ENCODE measurements around the gene RAD9B. TPM values are rescaled to one million over a fixed set of nuclear protein-coding genes. Genes with fewer than 3 reads are reported as not detected.

Gene RAD9B
- total and polyA plus RNA-seq, 10 of the 15 experiments (the other 5 are each of a cell fraction or from before 2014, with no cell fraction given): 0.54 to 2.0 (median 1.3) TPM

GRCh38 chr12:110468214-110469048, 33.7 kb upstream of the RAD9B start, which contains the start of the genes FAM216A and GPN3 (continued):
- TF ChIP-seq NKRF (conservative IDR thresholded peaks at IDR 0.05) (peak; percentile 38; the same call in 1 of the 2 replicates), CHD2 (IDR thresholded peaks at IDR 0.05; ENCODE audit: borderline replicate concordance, low read depth, low read length) (peak; percentile 62), PAX8 (IDR thresholded peaks at IDR 0.05) (no peak), ATF3 (IDR thresholded peaks at IDR 0.05; ENCODE audit: borderline replicate concordance, extremely low read depth, low read depth, low read length) (no peak), USF1 (IDR thresholded peaks at IDR 0.05; ENCODE audit: borderline replicate concordance, extremely low read length, insufficient read depth, low read depth, low read length) (no peak), IKZF1 (conservative IDR thresholded peaks at IDR 0.05) (peak; percentile 90), BRCA1 (IDR thresholded peaks at IDR 0.05; ENCODE audit: low read depth, low read length) (peak; percentile 46; the same call in 1 of the 2 replicates), NBN (IDR thresholded peaks at IDR 0.05) (peak; percentile 91), MXI1 (IDR thresholded peaks at IDR 0.05; ENCODE audit: low read depth, low read length) (peak; percentile 74; the same call in 1 of the 2 replicates), YBX1 (IDR thresholded peaks at IDR 0.05) (no peak), CREB1 (IDR thresholded peaks at IDR 0.05; ENCODE audit: low read depth) (peak; percentile 78), IRF4 (IDR thresholded peaks at IDR 0.05; ENCODE audit: low read depth, low read length) (peak; percentile 50; the same call in 1 of the 2 replicates), CHD1 (IDR thresholded peaks at IDR 0.05; ENCODE audit: low read depth, low read length) (no peak), IRF3 (IDR thresholded peaks at IDR 0.05) (no peak), NFIC (IDR thresholded peaks at IDR 0.05; ENCODE audit: low read depth, low read length) (no peak; the same call in 1 of the 2 replicates), HDGF (IDR thresholded peaks at IDR 0.05) (peak; percentile 22; the same call in 1 of the 2 replicates), ZNF274 (IDR thresholded peaks at IDR 0.05; ENCODE audit: insufficient read depth, insufficient read length) (no peak), SUPT20H (IDR thresholded peaks at IDR 0.05; ENCODE audit: borderline replicate concordance, control insufficient read depth, low read depth, low read length) (no peak), PML (IDR thresholded peaks at IDR 0.05; ENCODE audit: low read length) (peak; percentile 58; the same call in 1 of the 2 replicates), PAX5 (IDR thresholded peaks at IDR 0.05; ENCODE audit: borderline replicate concordance, low read depth, low read length) (no peak)
- TF ChIP-seq, protein P1, sequence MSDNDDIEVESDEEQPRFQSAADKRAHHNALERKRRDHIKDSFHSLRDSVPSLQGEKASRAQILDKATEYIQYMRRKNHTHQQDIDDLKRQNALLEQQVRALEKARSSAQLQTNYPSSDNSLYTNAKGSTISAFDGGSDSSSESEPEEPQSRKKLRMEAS (IDR thresholded peaks at IDR 0.05; ENCODE audit: low read depth, low read length): peak; percentile 82
- TF ChIP-seq, protein P2, sequence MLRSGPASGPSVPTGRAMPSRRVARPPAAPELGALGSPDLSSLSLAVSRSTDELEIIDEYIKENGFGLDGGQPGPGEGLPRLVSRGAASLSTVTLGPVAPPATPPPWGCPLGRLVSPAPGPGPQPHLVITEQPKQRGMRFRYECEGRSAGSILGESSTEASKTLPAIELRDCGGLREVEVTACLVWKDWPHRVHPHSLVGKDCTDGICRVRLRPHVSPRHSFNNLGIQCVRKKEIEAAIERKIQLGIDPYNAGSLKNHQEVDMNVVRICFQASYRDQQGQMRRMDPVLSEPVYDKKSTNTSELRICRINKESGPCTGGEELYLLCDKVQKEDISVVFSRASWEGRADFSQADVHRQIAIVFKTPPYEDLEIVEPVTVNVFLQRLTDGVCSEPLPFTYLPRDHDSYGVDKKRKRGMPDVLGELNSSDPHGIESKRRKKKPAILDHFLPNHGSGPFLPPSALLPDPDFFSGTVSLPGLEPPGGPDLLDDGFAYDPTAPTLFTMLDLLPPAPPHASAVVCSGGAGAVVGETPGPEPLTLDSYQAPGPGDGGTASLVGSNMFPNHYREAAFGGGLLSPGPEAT (IDR thresholded peaks at IDR 0.05; ENCODE audit: low read depth): peak; percentile 87; the same call in 1 of the 2 replicates
